ENCODE data around the gene MIEF2.
A peak's percentile ranks its signal among the peaks of the same experiment; 100 is the strongest.
"Not testable (repeated sequence)": the region's sequence is repeated elsewhere in the genome, so short reads cannot be mapped to it uniquely, and the experiment has no call there.

The MIEF2 gene

GRCh38 chr17:18260332-18261145 is at the start of gene MIEF2:
MIEF2 (plus strand) TSS chr17:18260662; CDS start chr17:18262721, 2,059 bp downstream.
- peak; percentile 95 for DNase-seq

GRCh38 chr17:18213666-18214270 is 46.7 kb upstream of the MIEF2 start:
- DNase-seq = no peak

- not testable (repeated sequence) for DNase-seq
Observed at GRCh38 chr17:18216906-18217305, 43.6 kb upstream of the MIEF2 start.

GRCh38 chr17:18217412-18218015 is 42.9 kb upstream of the MIEF2 start:
- DNase-seq = peak; percentile 81

- no peak for DNase-seq
Observed at GRCh38 chr17:18218756-18219415, 41.6 kb upstream of the MIEF2 start.

- no peak for DNase-seq
Observed at GRCh38 chr17:18224053-18224386, 36.4 kb upstream of the MIEF2 start.

GRCh38 chr17:18224387-18225120 is 35.9 kb upstream of the MIEF2 start:
- no peak for DNase-seq

GRCh38 chr17:18225121-18225641 is 35.3 kb upstream of the MIEF2 start, which contains the start of gene LLGL1:
LLGL1 (plus strand) TSS chr17:18225635; CDS start chr17:18225683, 48 bp downstream.
- peak; percentile 93 for DNase-seq

GRCh38 chr17:18225642-18226283 is 34.7 kb upstream of the MIEF2 start:
- peak; percentile 53 for DNase-seq

GRCh38 chr17:18226284-18226945 is 34.0 kb upstream of the MIEF2 start:
- no peak for DNase-seq

GRCh38 chr17:18227635-18228034 is 32.8 kb upstream of the MIEF2 start:
- DNase-seq = no peak

- DNase-seq = no peak
Observed at GRCh38 chr17:18228176-18228682, 32.2 kb upstream of the MIEF2 start.

- no peak for DNase-seq
Observed at GRCh38 chr17:18229254-18229653, 31.2 kb upstream of the MIEF2 start.

- peak; percentile 24 for DNase-seq
Observed at GRCh38 chr17:18229771-18230170, 30.7 kb upstream of the MIEF2 start.

- peak; percentile 44 for DNase-seq
Observed at GRCh38 chr17:18230288-18231141, 29.9 kb upstream of the MIEF2 start.

- peak; percentile 70 for DNase-seq
Observed at GRCh38 chr17:18231164-18231563, 29.3 kb upstream of the MIEF2 start.

GRCh38 chr17:18233803-18234518 is 26.5 kb upstream of the MIEF2 start:
- DNase-seq = no peak

GRCh38 chr17:18234853-18235380 is 25.5 kb upstream of the MIEF2 start:
- no peak for DNase-seq

GRCh38 chr17:18235743-18236256 is 24.7 kb upstream of the MIEF2 start:
- DNase-seq = no peak
